HepG2 (cell line): ENCODE measurements around the gene CHCHD1. TPM values are rescaled to one million over a fixed set of nuclear protein-coding genes. Genes with fewer than 3 reads are reported as not detected.

Experiments
- ARNTL ChIP-seq: sonication (generic); formaldehyde crosslinking; IDR thresholded peaks from 2 replicates; pipeline ENCODE4 v1.4.0; 2020; ENCODE audit warnings: mild to moderate bottlenecking, missing genetic modification reagents
- PRDM15 ChIP-seq: sonication (generic); formaldehyde crosslinking; IDR thresholded peaks from 2 replicates; pipeline ENCODE4 v1.4.0; 2020; ENCODE audit warnings: missing genetic modification reagents
- SAP130 ChIP-seq: IDR thresholded peaks from 2 replicates; pipeline ENCODE4 v1.6.1; 2016; ENCODE audit warnings: low read depth
- STAT6 ChIP-seq: sonication (generic); formaldehyde crosslinking; IDR thresholded peaks from 2 replicates; pipeline ENCODE4 v1.4.0; 2020; ENCODE audit warnings: missing genetic modification reagents, mild to moderate bottlenecking, borderline replicate concordance
- ZNF333 ChIP-seq: sonication (generic); formaldehyde crosslinking; IDR thresholded peaks from 2 replicates; pipeline ENCODE4 v1.4.0; 2020; ENCODE audit warnings: mild to moderate bottlenecking, missing genetic modification reagents, borderline replicate concordance
- ZNF687 ChIP-seq: sonication (generic); formaldehyde crosslinking; IDR thresholded peaks from 2 replicates; pipeline ENCODE4 v1.5.1; 2020; ENCODE audit warnings: mild to moderate bottlenecking, missing genetic modification reagents, moderate library complexity
- polyA plus RNA-seq, 8 experiments: library from polyadenylated mRNA; depleted of rRNA in 3 of 8; stranded (reverse) in 7 of 8; unstranded in 1 of 8; fragments of >200 nt; fragmentation: Illumina TruSeq in 4 of 8; extraction: Trizol in 4 of 8; gene quantifications; 2 replicates each; pipeline versions ENCODE4 v1.2.1 to v1.2.3, GENCODE V29; 2011 to 2016; ENCODE audit warnings: low read depth in 4 of 8, missing spikeins in 1 of 8, mixed read lengths in 1 of 8; ENCODE audit not compliant: insufficient read depth in 1 of 8
- total RNA-seq, 5 experiments: library from RNA; depleted of rRNA; stranded (reverse); fragments of >200 nt; fragmentation: Illumina TruSeq; extraction: Trizol; gene quantifications; 2 replicates each; pipeline ENCODE4 v1.2.3, GENCODE V29; 2016; ENCODE audit warnings: low read depth in 1 of 5
- TF ChIP-seq, protein P1 (sequence below): sonication (generic); formaldehyde crosslinking; IDR thresholded peaks from 2 replicates; pipeline ENCODE4 v1.4.0; 2020; ENCODE audit warnings: missing genetic modification reagents, borderline replicate concordance

Gene CHCHD1
- total and polyA plus RNA-seq, 2 of the 13 experiments (the other 11 are each of a cell fraction or from before 2014, with no cell fraction given) = 36.9 to 71.2 TPM

DNA sequence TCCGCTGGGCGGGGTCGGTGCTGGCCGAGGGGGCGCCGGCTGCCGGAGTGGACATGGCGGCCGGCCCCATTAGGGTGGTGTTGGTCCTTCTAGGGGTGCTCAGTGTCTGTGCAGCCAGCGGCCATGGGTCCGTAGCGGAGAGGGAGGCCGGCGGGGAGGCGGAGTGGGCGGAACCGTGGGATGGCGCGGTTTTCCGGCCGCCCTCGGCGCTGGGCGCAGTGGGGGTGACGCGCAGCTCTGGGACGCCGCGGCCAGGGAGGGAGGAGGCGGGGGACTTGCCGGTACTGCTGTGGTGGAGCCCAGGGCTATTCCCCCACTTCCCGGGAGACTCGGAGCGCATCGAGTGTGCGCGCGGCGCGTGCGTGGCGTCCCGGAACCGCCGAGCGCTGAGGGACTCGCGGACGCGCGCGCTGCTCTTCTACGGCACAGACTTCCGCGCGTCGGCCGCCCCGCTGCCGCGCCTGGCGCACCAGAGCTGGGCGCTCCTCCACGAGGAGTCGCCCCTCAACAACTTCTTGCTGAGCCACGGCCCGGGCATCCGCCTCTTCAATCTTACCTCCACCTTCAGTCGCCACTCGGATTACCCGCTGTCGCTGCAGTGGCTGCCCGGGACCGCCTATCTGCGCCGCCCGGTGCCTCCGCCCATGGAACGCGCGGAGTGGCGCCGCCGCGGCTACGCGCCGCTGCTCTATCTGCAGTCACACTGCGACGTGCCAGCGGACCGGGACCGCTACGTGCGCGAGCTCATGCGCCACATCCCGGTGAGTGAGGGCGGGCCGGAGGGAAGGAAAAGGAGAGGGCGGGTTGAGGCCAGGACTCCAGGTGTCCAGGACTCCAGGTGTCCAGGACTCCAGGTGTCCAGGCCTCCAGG is 9.3 kb upstream of the CHCHD1 start (continued):
- TF ChIP-seq PRDM15 (no peak; the same call in 1 of the 2 replicates), ZNF687 (CRISPR knock-in tag) (peak; percentile 83), ARNTL (no peak; the same call in 1 of the 2 replicates), ZNF333 (CRISPR knock-in tag) (no peak), STAT6 (CRISPR knock-in tag) (no peak), SAP130 (peak; percentile 80; the same call in 1 of the 2 replicates)
- TF ChIP-seq, protein P1, sequence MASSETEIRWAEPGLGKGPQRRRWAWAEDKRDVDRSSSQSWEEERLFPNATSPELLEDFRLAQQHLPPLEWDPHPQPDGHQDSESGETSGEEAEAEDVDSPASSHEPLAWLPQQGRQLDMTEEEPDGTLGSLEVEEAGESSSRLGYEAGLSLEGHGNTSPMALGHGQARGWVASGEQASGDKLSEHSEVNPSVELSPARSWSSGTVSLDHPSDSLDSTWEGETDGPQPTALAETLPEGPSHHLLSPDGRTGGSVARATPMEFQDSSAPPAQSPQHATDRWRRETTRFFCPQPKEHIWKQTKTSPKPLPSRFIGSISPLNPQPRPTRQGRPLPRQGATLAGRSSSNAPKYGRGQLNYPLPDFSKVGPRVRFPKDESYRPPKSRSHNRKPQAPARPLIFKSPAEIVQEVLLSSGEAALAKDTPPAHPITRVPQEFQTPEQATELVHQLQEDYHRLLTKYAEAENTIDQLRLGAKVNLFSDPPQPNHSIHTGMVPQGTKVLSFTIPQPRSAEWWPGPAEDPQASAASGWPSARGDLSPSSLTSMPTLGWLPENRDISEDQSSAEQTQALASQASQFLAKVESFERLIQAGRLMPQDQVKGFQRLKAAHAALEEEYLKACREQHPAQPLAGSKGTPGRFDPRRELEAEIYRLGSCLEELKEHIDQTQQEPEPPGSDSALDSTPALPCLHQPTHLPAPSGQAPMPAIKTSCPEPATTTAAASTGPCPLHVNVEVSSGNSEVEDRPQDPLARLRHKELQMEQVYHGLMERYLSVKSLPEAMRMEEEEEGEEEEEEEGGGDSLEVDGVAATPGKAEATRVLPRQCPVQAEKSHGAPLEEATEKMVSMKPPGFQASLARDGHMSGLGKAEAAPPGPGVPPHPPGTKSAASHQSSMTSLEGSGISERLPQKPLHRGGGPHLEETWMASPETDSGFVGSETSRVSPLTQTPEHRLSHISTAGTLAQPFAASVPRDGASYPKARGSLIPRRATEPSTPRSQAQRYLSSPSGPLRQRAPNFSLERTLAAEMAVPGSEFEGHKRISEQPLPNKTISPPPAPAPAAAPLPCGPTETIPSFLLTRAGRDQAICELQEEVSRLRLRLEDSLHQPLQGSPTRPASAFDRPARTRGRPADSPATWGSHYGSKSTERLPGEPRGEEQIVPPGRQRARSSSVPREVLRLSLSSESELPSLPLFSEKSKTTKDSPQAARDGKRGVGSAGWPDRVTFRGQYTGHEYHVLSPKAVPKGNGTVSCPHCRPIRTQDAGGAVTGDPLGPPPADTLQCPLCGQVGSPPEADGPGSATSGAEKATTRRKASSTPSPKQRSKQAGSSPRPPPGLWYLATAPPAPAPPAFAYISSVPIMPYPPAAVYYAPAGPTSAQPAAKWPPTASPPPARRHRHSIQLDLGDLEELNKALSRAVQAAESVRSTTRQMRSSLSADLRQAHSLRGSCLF = no peak
